CD4-positive, alpha-beta T cell treated with Interleukin-10 for 1 hour (primary cell): ENCODE results near the gene RCAN1.

Experiments
- DNase-seq: peaks from one replicate; pipeline ENCODE4 v3.0.0-alpha.2; 2020

The RCAN1 gene

GRCh38 chr21:34536311-34536710 is 78.6 kb downstream of the RCAN1 start:
- DNase-seq = no peak

- DNase-seq = no peak
Observed at GRCh38 chr21:34535886-34536285, 79.0 kb downstream of the RCAN1 start.

GRCh38 chr21:34534522-34534921 is 80.4 kb downstream of the RCAN1 start:
- no peak for DNase-seq

GRCh38 chr21:34533938-34534337 is 81.0 kb downstream of the RCAN1 start:
- DNase-seq = no peak

- DNase-seq = no peak
Observed at GRCh38 chr21:34531399-34531798, 83.5 kb downstream of the RCAN1 start.

- no peak for DNase-seq
Observed at GRCh38 chr21:34530261-34530660, 84.7 kb downstream of the RCAN1 start.

GRCh38 chr21:34528131-34528561 is 86.8 kb downstream of the RCAN1 start:
- no peak for DNase-seq

GRCh38 chr21:34526618-34527290 is 88.2 kb downstream of the RCAN1 start:
- DNase-seq = no peak

- no peak for DNase-seq
Observed at GRCh38 chr21:34526241-34526617, 88.7 kb downstream of the RCAN1 start.

- no peak for DNase-seq
Observed at GRCh38 chr21:34524646-34525601, 90.0 kb downstream of the RCAN1 start.

GRCh38 chr21:34523019-34523555 is 91.8 kb downstream of the RCAN1 start:
- no peak for DNase-seq

GRCh38 chr21:34522284-34522683 is 92.6 kb downstream of the RCAN1 start:
- no peak for DNase-seq

GRCh38 chr21:34521561-34521960 is 93.4 kb downstream of the RCAN1 start:
- DNase-seq = no peak

GRCh38 chr21:34520764-34521508 is 94.0 kb downstream of the RCAN1 start:
- DNase-seq = no peak

- no peak for DNase-seq
Observed at GRCh38 chr21:34520281-34520680, 94.6 kb downstream of the RCAN1 start.

- DNase-seq = no peak
Observed at GRCh38 chr21:34519694-34520093, 95.2 kb downstream of the RCAN1 start.

- DNase-seq = no peak
Observed at GRCh38 chr21:34519016-34519415, 95.9 kb downstream of the RCAN1 start.

- DNase-seq = no peak
Observed at GRCh38 chr21:34518301-34518700, 96.6 kb downstream of the RCAN1 start.

GRCh38 chr21:34517491-34518245 is 97.2 kb downstream of the RCAN1 start:
- DNase-seq = no peak

- DNase-seq = no peak
Observed at GRCh38 chr21:34517039-34517438, 97.9 kb downstream of the RCAN1 start.

GRCh38 chr21:34514576-34515115 is 100.3 kb downstream of the RCAN1 start:
- DNase-seq = no peak

GRCh38 chr21:34513129-34513675 is 101.7 kb downstream of the RCAN1 start:
- DNase-seq = no peak
